Hepatocyte (in vitro differentiated cells): ENCODE data around the gene ARHGEF4.

Experiments
- CTCF ChIP-seq: fragments of 200-600 bp; sonication (generic); IDR thresholded peaks from 2 replicates; pipeline ENCODE4 v1.5.1; 2016; ENCODE audit warnings: antibody characterized with exemption, mild to moderate bottlenecking; ENCODE audit not compliant: poor library complexity
- EZH2phosphoT487 ChIP-seq: fragments of 200-600 bp; sonication (generic); IDR thresholded peaks from one replicate; pipeline ENCODE4 v1.6.1; 2018; ENCODE audit warnings: antibody characterized with exemption, mild to moderate bottlenecking, low read depth, moderate library complexity; ENCODE audit not compliant: unreplicated experiment, severe bottlenecking

- TF ChIP-seq CTCF (no peak), EZH2phosphoT487 (no peak)
Observed at GRCh38 chr2:130790312-130790711, 46.4 kb upstream of the ARHGEF4 start.
